Common myeloid progenitor, CD34-positive (primary cell): ENCODE measurements around the gene RNF222. TPM values are rescaled to one million over a fixed set of nuclear protein-coding genes. Genes with fewer than 3 reads are reported as not detected.

Experiments
- CTCF ChIA-PET: fragments of 350-600 bp; sonication (Branson Sonifier 250); formaldehyde crosslinking; loops from one replicate; lab custom pipeline; 2021; ENCODE audit warnings: antibody characterized with exemption; lab: Charles Lee
- POLR2A ChIA-PET: fragments of 350-600 bp; sonication (Branson Sonifier 250); formaldehyde crosslinking; loops from one replicate; lab custom pipeline; 2021; ENCODE audit warnings: antibody characterized with exemption; lab: Charles Lee
- DNase-seq, 3 donors: peaks; one replicate each; pipeline versions ENCODE4 v3.0.0 to v3.0.0-alpha.2; 2013
- H3K27ac ChIP-seq, 2 experiments: 1 replicate in 1 of 2; 2 replicates in 1 of 2; pipeline ENCODE4 v1.7.0; 2013; ENCODE audit warnings: inconsistent platforms in 2 of 2, low read length in 2 of 2, mild to moderate bottlenecking in 2 of 2, low read depth in 1 of 2, moderate library complexity in 1 of 2; ENCODE audit not compliant: severe bottlenecking in 2 of 2, insufficient read depth in 1 of 2, poor library complexity in 1 of 2
- H3K27me3 ChIP-seq, 5 experiments: replicated peaks in 2 of 5; 1 replicate in 3 of 5; 2 replicates in 2 of 5; pipeline versions ENCODE4 v1.6.1 to v1.7.0; 2013; ENCODE audit warnings: low read length in 4 of 5, mild to moderate bottlenecking in 2 of 5, moderate library complexity in 2 of 5, inconsistent platforms in 1 of 5; ENCODE audit not compliant: insufficient read depth in 5 of 5, control insufficient read depth in 4 of 5
- H3K36me3 ChIP-seq, 4 experiments: 1 replicate in 2 of 4; 2 replicates in 2 of 4; pipeline versions ENCODE4 v1.6.1 to v1.7.0; 2013; ENCODE audit warnings: low read length in 3 of 4, control low read depth in 1 of 4, mild to moderate bottlenecking in 1 of 4; ENCODE audit not compliant: control insufficient read depth in 4 of 4, insufficient read depth in 4 of 4
- H3K4me1 ChIP-seq, 4 experiments: 1 replicate in 3 of 4; 2 replicates in 1 of 4; pipeline versions ENCODE4 v1.6.1 to v1.7.1; 2013; ENCODE audit warnings: low read length in 3 of 4, mild to moderate bottlenecking in 3 of 4, control low read depth in 1 of 4, inconsistent platforms in 1 of 4, moderate library complexity in 1 of 4; ENCODE audit not compliant: control insufficient read depth in 4 of 4, insufficient read depth in 4 of 4; ENCODE audit errors: control extremely low read depth in 1 of 4
- H3K4me3 ChIP-seq, 7 experiments: 1 replicate in 4 of 7; 2 replicates in 3 of 7; pipeline versions ENCODE4 v1.5.1 to v1.7.0; 2013; ENCODE audit warnings: mild to moderate bottlenecking in 7 of 7, low read length in 6 of 7, moderate library complexity in 6 of 7, inconsistent platforms in 2 of 7, low read depth in 2 of 7, control low read depth in 1 of 7; ENCODE audit not compliant: insufficient read depth in 4 of 7, control insufficient read depth in 1 of 7; ENCODE audit errors: extremely low read depth in 1 of 7
- H3K9me3 ChIP-seq, 5 experiments: 1 replicate in 4 of 5; 2 replicates in 1 of 5; pipeline versions ENCODE4 v1.6.1 to v1.7.1; 2013; ENCODE audit warnings: low read length in 4 of 5, mild to moderate bottlenecking in 2 of 5, inconsistent platforms in 1 of 5, low read depth in 1 of 5, moderate library complexity in 1 of 5; ENCODE audit not compliant: control insufficient read depth in 4 of 5, insufficient read depth in 2 of 5; ENCODE audit errors: control extremely low read depth in 1 of 5
- WGBS: methylation state at CpG from one replicate; pipeline ENCODE4 v1.1.5; 2013; ENCODE audit not compliant: insufficient coverage; 5-methylcytosine and 5-hydroxymethylcytosine counted together
- polyA plus RNA-seq: library from polyadenylated mRNA; unstranded; fragments of 120-200 nt; gene quantifications from one replicate; pipeline ENCODE4 v1.2.1, GENCODE V29; 2013

RNF222 gene, protein sequence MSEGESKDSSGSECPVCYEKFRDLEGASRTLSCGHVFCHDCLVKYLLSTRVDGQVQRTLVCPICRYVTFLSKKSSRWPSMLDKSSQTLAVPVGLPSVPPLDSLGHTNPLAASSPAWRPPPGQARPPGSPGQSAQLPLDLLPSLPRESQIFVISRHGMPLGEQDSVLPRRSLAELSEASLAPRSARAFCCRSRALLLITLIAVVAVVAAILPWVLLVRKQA
- 0.26 TPM for polyA plus RNA-seq

DNA sequence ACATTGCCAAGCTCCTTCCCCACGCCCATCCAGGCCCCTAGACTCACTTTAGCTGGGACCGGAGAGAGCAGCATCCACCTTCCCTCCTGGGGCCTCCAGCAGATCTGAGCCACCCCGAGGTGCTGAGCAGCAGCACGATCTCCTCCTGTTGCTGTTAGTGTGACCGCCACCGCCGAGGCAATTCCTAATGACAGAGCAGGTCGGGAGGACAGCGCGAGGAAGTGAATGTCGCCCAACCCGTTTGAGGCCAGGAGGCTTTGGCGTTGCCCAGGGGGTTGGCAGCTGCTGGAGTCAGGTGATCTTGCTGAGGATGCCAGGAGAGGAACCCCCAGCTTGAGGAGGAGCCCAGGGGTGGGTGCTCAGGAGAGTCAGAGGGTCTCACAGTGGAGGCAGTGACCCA, at the start of gene RNF222:
Gene RNF222, minus strand, starts transcription at position 192 of the 400 bp plus-strand sequence. CDS start 4,366 bp downstream, outside the sequence.
- Histone ChIP-seq H3K36me3 (no peaks in the 10 kb centered on the region), H3K27me3 (peaks cover 0 to 6% (median 4%) of the 10 kb centered on the region in 5 experiments), H3K9me3 (no peaks in the 10 kb centered on the region), H3K27ac (no peak within 1 kb of the TSS), H3K4me1 (peaks cover 0 to 10% (median 4%) of the 10 kb centered on the region in 4 experiments), H3K4me3 (no peak within 1 kb of the TSS)
- ChIA-PET CTCF (interaction anchor here (1.4 kb wide), 1 partner anchor 14 kb away, joined by 3 read pairs; no protein-coding TSS in a partner anchor), POLR2A (no interaction called here)
- DNase-seq: no peak
- WGBS: 60% methylated on average over 13 of the region's 13 CpGs

DNA sequence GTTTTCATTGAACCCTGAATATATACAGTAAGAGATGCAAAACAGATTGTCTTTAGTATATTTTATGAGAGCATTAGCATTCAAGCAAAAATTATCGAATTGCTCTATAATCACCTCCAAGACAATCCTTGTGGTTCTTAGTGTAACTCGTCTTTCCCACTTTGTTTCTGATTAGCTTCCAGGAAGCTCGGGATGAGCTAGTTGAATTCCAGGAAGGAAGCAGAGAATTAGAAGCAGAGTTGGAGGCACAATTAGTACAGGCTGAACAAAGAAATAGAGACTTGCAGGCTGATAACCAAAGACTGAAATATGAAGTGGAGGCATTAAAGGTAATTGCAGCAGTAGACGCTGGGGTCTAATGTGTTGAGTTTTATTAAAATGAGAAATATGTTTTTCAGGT, 47.9 kb upstream of the RNF222 start:
- H3K9me3 ChIP-seq: no peaks in the 10 kb centered on the region
- DNase-seq: no peak
- peaks cover 20 to 54% (median 40%) of the 10 kb centered on the region in 4 experiments for H3K36me3 ChIP-seq
- POLR2A ChIA-PET: no interaction called here
- H3K4me3 ChIP-seq: no peak overlapping the region
- 98% methylated on average over 4 of the region's 4 CpGs for WGBS
- CTCF ChIA-PET: interaction anchor here (2.0 kb wide), 1 partner anchor 13 kb away, joined by 7 read pairs; no protein-coding TSS in a partner anchor
- peaks cover 7 to 12% (median 11%) of the 10 kb centered on the region in 4 experiments for H3K4me1 ChIP-seq
- no peak overlapping the region for H3K27ac ChIP-seq
- H3K27me3 ChIP-seq: no peaks in the 10 kb centered on the region

DNA sequence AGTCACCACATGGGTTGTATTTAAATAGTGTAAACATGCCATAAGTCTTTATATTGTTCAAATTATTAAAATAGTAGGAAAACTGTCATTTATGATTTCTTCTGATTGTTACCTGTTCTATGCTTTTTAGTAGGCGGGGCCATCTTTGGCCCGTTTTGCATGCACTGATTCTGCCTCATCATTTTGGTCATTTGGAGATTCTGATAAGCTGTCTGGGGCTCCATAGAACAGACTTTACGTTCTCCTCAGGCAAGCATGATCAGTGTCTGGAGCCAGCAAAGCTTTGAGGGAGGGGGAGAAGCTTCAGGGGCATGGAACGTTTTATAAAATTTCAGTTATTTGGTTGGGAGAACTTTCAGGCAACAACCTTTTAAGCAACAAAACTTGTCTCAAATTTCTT, 46.9 kb upstream of the RNF222 start:
- 100% methylated on average over 3 of the region's 4 CpGs for WGBS
- Histone ChIP-seq H3K27me3 (no peaks in the 10 kb centered on the region), H3K4me1 (peaks cover 7 to 12% (median 11%) of the 10 kb centered on the region in 4 experiments), H3K27ac (no peak overlapping the region), H3K4me3 (no peak overlapping the region), H3K9me3 (no peaks in the 10 kb centered on the region), H3K36me3 (peaks cover 18 to 56% (median 40%) of the 10 kb centered on the region in 4 experiments)
- CTCF ChIA-PET: no interaction called here
- POLR2A ChIA-PET: no interaction called here
- no peak for DNase-seq

DNA sequence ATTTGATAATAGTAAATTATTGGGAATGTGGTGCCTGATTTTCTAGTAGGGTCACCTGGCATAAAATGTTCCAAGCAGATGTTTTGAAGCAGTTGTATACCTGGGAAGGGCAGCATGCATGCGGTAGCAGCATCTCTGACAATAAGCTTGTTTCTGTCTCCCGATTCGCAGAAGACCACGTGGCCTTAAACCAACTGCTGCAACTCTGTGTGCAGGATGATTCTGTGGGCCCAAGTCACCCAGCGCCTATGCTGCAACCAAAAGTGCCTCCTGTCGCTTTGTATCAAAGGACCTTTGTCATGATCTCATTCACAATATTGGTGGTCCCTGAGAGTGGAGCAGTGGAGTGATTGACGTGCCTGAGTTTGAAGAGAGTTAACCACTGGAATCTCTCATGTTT, 46.1 kb upstream of the RNF222 start:
- Histone ChIP-seq H3K4me1 (peaks cover 7 to 12% (median 11%) of the 10 kb centered on the region in 4 experiments), H3K4me3 (no peak overlapping the region), H3K27ac (no peak overlapping the region), H3K9me3 (no peaks in the 10 kb centered on the region), H3K27me3 (no peaks in the 10 kb centered on the region), H3K36me3 (peaks cover 13 to 50% (median 35%) of the 10 kb centered on the region in 4 experiments)
- ChIA-PET CTCF (interaction anchor here (1.0 kb wide), 1 partner anchor 33 kb away, joined by 4 read pairs; no protein-coding TSS in a partner anchor), POLR2A (no interaction called here)
- WGBS: 100% methylated on average over 7 of the region's 7 CpGs
- DNase-seq: no peak

DNA sequence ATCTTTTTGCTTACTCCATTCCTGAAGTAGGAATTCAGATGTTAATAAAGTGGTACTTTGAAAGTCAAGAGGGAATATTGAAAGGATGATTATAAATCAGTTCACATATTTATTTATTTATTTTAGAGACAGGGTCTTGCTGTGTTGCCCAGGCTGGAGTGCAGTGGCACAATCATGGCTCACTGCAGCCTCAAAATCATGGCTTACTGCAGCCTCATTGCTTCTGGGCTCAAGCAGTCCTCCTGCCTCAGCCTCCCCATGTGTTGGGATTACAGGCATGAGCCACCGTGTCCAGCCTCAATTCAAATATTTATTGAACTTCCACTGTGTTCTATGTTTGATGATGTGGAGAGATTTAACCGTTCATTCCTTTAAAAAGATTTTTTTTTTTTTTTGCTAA, 44.7 kb upstream of the RNF222 start:
- ChIA-PET CTCF (no interaction called here), POLR2A (no interaction called here)
- Histone ChIP-seq H3K4me3 (no peak overlapping the region), H3K36me3 (peaks cover 12 to 40% (median 25%) of the 10 kb centered on the region in 4 experiments), H3K27me3 (no peaks in the 10 kb centered on the region), H3K27ac (no peak overlapping the region), H3K9me3 (no peaks in the 10 kb centered on the region), H3K4me1 (peaks cover 9 to 17% (median 13%) of the 10 kb centered on the region in 4 experiments)
- no CpG with 5 or more reads among the region's 2 CpGs for WGBS
- DNase-seq: no peak

DNA sequence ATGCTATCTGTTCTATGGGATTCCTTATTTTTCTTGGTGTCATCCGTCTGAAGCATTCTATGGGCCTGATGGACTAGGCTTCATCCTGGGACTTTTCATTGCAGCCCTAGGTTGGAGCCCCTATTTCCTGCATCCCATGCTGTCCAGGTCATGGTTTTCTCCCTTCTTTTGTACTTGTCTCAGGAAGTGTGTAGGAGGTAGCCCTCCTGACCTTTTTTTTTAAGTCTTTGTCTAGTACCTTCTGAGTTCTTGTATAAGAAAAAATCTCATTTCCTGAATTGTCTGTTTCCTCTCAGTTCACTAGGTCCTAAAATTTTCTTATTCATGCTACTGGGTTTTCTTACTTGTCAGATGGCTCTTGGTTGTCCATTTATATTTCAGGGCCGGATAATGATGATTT, 44.1 kb upstream of the RNF222 start:
- ChIA-PET CTCF (interaction anchor here (0.5 kb wide), 1 partner anchor 240 kb away, joined by 3 read pairs; no protein-coding TSS in a partner anchor), POLR2A (no interaction called here)
- no peak for DNase-seq
- Histone ChIP-seq H3K36me3 (peaks cover 12 to 35% (median 22%) of the 10 kb centered on the region in 4 experiments), H3K27ac (no peak overlapping the region), H3K4me1 (peaks cover 11 to 23% (median 17%) of the 10 kb centered on the region in 4 experiments), H3K4me3 (no peak overlapping the region), H3K9me3 (no peaks in the 10 kb centered on the region), H3K27me3 (no peaks in the 10 kb centered on the region)
- no CpG with 5 or more reads among the region's 2 CpGs for WGBS

DNA sequence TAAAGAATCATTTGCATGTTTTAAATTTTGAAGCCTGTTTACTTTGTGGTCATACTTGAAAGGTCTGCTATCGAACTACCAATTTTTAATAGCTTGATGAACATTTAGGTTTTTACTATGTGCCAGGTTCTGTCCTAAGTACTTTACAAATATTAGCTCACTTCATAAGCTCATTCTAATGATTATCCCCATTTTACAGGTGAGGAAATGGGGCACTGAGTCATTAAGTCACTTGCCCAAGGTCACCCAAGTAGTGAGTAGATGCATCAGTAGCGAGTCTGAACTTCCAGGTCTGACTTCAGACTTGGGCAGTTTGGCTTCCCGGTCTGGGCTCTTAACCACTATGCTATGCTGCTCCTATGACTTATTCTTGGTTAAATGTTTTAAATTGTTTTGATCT, 42.1 kb upstream of the RNF222 start:
- Histone ChIP-seq H3K4me1 (peaks cover 12 to 31% (median 20%) of the 10 kb centered on the region in 4 experiments), H3K9me3 (no peaks in the 10 kb centered on the region), H3K36me3 (peaks cover 5 to 20% (median 11%) of the 10 kb centered on the region in 4 experiments), H3K27me3 (no peaks in the 10 kb centered on the region), H3K27ac (no peak overlapping the region), H3K4me3 (no peak overlapping the region)
- DNase-seq: no peak
- ChIA-PET CTCF (interaction anchor here (1.4 to 2.3 kb wide), 2 partner anchors 29 to 31 kb away, joined by 3 to 10 read pairs; no protein-coding TSS in a partner anchor), POLR2A (no interaction called here)
- 100% methylated on average over 2 of the region's 3 CpGs for WGBS
